DMS114 treated with DMSO at 0.1 percent for 48 hours (cell line): Measurements from ENCODE around the gene TAF1L.
"Not testable (repeated sequence)": the region's sequence is repeated elsewhere in the genome, so short reads cannot be mapped to it uniquely, and the experiment has no call there.

ENCODE experiments used
- DNase-seq: peaks from one replicate; lab custom pipeline; 2025; ENCODE audit not compliant: unreplicated experiment; lab: John Stamatoyannopoulos, UW

Gene TAF1L

GRCh38 chr9:32635362-32635761 is at the start of gene TAF1L:
Gene TAF1L, minus strand, starts transcription at chr9:32635669. Its CDS starts 90 bp downstream, at chr9:32635579.
- DNase-seq = no peak

- no peak for DNase-seq
Measured at GRCh38 chr9:32681751-32682150, 46.3 kb upstream of the TAF1L start.

GRCh38 chr9:32677931-32678330 is 42.5 kb upstream of the TAF1L start:
- DNase-seq = no peak

GRCh38 chr9:32672469-32672868 is 37.0 kb upstream of the TAF1L start:
- DNase-seq = no peak

GRCh38 chr9:32671333-32671732 is 35.9 kb upstream of the TAF1L start:
- no peak for DNase-seq

- no peak for DNase-seq
Measured at GRCh38 chr9:32665101-32665500, 29.6 kb upstream of the TAF1L start.

- DNase-seq = no peak
Measured at GRCh38 chr9:32663741-32664140, 28.3 kb upstream of the TAF1L start.

GRCh38 chr9:32647671-32648070 is 12.2 kb upstream of the TAF1L start:
- DNase-seq = no peak

- no peak for DNase-seq
Measured at GRCh38 chr9:32644698-32645097, 9.2 kb upstream of the TAF1L start.

- not testable (repeated sequence) for DNase-seq
Measured at GRCh38 chr9:32633151-32633550, 2.3 kb downstream of the TAF1L start.

- no peak for DNase-seq
Measured at GRCh38 chr9:32631991-32632390, 3.5 kb downstream of the TAF1L start.

GRCh38 chr9:32627394-32627954 is 8.0 kb downstream of the TAF1L start:
- no peak for DNase-seq

GRCh38 chr9:32625320-32625719 is 10.1 kb downstream of the TAF1L start:
- no peak for DNase-seq

- DNase-seq = no peak
Measured at GRCh38 chr9:32622948-32623347, 12.5 kb downstream of the TAF1L start.

GRCh38 chr9:32618261-32618660 is 17.2 kb downstream of the TAF1L start:
- DNase-seq = no peak

GRCh38 chr9:32606811-32607210 is 28.7 kb downstream of the TAF1L start:
- no peak for DNase-seq

- DNase-seq = no peak
Measured at GRCh38 chr9:32603914-32604852, 31.3 kb downstream of the TAF1L start.

GRCh38 chr9:32599021-32599420 is 36.4 kb downstream of the TAF1L start:
- not testable (repeated sequence) for DNase-seq

- DNase-seq = no peak
Measured at GRCh38 chr9:32596936-32597335, 38.5 kb downstream of the TAF1L start.

- no peak for DNase-seq
Measured at GRCh38 chr9:32596096-32596865, 39.2 kb downstream of the TAF1L start.

GRCh38 chr9:32590898-32591297 is 44.6 kb downstream of the TAF1L start:
- DNase-seq = no peak

- no peak for DNase-seq
Measured at GRCh38 chr9:32590476-32590875, 45.0 kb downstream of the TAF1L start.
